ENCODE results near the gene B4GALNT3.

The B4GALNT3 gene

DNA sequence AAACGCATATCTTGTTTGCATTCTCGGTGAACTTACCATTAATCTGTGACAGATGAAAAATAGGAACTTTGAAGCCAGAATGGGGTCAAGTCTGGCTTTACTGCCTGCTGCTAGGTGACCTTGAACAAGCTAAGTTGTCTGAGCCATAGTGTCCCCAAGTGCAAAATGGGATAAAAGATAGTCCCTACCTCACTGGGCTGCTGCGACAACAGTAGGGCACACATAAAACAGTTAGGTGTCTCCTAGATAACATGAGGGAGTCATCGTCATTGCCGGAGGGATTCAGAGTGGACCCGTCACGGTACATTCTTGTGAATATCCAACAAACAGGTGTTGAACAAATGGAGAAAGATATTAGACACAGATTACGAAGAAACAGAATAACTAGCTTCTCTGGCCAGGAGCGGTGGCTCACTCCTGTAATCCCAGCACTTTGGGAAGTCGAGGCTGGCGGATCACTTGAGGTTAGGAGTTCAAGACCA is 132.3 kb downstream of the B4GALNT3 start:
- DNase-seq (ENCODE audit: low read depth, low spot score): no peak

DNA sequence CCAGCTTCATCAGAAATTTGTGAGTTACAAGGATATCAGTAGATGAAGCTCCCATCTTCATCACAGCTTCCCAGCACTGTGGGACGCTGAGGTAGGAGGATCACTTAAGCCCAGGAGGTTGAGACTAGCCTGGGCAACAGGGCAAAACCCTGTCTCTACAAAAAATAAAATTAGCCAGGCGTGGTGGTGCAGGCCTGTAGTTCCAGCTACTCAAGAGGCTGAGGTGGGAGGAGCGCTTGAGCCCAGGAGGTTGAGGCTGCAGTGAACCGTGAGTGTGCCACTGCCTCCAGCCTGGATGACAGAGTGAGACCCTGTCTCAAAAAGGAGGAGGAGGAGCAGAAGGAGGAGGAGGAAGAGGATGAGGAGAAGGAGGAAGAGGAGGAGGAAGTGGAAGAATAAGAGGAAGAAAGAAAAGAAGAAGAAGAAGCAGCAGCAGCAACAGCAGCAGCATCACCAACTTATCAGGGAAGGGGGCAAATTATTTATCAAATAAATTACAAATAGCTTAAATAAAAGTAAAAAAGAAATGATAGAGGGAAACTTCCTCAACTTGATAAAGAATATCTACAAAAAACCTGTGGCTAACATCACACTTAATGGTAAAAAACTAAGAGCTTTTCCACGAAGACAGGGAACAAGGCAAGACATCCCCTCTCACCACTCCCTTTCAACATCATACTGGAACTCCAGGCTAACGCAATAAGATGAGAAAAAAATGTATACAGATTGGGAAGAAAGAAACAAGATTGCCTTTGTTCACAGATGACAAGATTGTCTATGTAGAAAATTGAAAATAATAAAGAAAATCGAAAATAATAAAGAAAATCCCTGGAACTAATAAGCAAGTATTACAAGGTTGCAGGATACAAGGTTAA is 133.9 kb downstream of the B4GALNT3 start:
- DNase-seq (ENCODE audit: low read depth, low spot score): no peak

DNA sequence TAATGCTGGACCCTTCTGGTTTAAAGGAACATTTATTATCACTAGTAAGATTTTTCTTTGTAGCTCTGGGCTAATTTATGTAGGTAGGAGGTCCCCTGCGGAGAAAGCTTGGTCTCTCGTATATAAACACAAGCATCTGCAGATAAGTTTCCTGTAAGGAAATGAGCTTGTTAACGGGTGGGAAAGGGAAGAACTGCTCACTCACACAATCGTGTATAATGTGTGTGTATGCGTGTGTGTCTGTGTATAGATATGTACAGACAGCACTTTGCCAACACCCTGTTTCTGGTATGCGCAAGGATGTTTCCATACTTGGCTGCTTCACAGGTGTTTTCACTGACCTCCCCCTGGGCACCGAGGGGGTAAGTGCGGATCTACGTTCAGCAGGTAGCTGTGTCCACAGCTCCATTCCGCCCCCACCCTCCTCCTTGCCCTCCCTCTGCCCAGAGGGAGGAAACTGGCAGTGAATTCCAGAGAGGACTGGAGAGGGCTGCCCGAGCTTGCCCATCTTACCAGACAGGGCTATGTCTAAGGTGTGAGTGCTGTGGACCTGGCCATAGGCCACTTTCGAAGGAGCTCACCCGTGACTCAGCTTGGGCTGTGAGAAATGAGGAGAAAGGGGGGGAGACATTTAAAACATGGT is 138.3 kb downstream of the B4GALNT3 start:
- DNase-seq (ENCODE audit: low read depth, low spot score): no peak

DNA sequence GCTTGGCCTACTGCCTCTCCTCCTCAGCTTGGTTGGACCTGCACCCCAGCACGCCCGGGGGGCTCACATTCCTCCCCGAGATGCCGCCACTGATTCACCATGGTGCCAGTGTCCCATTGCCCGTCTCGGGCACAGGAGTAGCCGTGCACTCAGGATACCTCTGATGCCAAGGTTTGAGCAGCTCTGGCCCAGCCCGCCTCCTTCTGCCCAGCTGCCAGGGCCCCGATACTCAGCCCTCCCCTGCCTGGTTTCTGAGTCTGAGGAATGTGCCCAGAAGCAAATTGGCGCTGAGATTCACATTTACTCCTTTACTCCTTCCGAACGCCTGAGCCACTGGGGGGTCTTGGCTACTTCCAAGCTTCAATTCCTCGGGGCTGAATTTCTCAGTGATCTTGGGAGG is 140.0 kb downstream of the B4GALNT3 start:
- DNase-seq (ENCODE audit: low read depth, low spot score): no peak

DNA sequence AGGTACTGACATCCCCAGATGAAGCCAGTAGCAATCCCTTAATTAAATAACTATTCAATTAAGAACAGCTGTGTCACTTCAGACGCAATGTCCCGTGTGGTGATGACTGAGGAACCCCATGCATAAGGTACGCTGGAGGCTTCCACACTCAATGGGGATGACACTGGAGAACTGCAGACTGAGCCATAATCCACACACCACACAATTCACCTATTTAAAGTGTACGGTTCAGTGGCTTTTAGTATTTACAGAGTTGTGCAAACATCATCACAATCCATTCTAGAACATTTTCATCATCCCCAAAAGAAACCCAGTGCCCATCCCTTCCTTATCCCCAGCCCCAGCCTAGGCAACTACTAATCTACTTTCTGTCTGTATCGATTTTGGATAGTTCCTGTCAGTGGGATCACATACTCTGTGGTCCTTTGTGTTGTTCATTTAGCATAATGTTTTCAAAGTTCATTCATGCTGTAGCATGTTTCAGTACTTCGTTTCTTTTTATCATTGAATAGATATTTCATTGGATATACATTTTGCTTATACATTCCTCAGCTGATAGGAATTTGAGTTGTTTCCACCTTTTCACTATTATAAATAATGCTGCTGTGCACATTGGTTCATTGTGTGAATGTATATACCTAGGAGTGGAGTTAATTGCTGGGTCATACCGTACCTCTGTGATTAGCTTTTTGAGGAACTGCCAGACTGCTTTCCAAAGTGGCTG is 142.4 kb downstream of the B4GALNT3 start:
- no peak for DNase-seq (ENCODE audit: low read depth, low spot score)

DNA sequence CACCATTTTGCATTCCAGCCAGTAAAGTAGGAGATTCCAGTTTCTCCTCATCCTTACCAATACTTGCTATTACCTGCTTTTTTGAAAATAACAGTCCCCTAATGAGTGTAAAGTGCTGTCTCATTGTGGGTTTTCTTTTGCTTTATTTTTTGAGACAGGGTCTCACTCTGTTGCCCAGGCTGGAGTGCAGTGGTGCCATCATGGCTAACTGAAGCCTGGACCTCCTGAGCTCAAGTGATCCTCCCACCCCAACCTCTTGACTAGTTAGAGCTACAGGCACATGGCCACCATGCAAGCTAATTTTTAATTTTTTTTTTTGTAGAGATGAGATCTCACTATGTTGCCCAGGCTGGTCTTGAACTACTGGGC is 142.9 kb downstream of the B4GALNT3 start:
- DNase-seq (ENCODE audit: low read depth, low spot score): no peak

DNA sequence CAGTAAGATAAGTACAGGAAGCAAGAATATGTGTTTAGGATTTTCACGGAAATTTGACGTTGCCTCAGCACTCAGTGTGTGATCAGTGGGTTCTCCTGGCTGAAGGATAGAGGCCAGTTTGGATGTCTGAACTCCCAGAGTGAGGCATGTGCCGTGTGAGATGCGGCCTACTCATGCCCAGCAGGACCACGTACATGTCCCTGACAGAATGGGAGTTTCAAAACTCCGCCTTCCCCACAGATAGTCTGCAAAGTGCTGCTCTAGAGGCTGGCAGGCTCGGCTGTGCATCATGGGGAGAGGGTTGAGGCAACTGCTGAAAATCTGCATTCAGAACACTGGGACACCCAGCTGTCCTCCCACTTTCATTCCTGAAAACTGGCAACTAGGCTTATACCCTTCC is 145.2 kb downstream of the B4GALNT3 start:
- DNase-seq (ENCODE audit: low read depth, low spot score): no peak

DNA sequence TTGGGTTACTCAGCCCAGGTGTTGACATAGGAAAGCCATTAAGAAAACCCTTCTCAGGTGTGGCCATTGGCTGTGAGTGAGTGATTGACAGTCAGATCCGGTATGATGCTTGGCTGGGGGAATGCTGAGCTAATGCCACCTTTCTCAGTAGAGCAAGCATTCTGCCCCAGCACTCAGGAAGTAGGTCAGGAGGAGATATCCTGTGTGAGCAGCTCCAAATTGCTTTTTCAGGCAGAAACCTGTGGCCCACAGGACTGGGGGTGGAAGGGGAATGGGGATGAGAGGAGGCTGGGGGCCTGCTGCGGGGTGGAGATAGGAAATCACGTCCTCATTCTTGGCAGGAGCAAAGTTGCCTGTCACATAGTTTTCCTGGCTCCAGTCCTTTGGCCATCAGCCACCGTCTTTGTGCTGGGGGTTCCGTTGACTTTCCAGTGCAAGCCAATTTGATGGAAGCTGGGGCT is 147.8 kb downstream of the B4GALNT3 start:
- DNase-seq (ENCODE audit: low read depth, low spot score): no peak

DNA sequence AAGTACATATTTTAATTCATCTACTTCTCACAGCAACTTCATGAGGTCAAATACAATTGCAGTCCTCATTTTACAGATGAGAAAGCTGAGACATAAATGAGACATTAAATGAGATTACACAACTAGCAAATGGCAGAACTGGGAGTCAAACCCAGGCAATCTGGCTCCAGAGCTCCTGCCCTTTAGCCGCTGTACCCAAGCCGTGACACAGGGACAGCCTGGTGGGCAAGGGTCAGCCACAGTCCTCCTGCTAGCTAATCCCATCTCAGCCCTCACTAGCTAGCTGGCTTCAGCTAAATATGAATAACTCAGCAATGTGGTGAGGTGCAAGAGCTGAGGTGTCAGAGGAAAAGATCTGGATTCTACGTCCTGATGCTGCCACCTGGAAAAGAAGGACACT is 148.7 kb downstream of the B4GALNT3 start:
- DNase-seq (ENCODE audit: low read depth, low spot score): no peak

DNA sequence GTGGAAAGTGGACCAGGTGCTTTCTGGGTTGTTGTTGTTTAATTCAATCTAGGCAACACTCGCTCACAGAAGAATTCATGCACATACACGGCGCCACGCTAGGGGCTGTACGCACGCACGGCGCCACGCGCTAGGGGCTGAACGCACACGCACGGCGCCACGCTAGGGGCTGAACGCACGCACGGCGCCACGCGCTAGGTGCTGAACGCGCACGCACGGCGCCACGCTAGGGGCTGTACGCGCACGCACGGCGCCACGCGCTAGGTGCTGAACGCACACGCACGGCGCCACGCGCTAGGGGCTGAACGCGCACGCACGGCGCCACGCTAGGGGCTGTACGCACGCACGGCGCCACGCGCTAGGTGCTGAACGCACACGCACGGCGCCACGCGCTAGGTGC is 149.2 kb downstream of the B4GALNT3 start:
- DNase-seq (ENCODE audit: low read depth, low spot score): no peak

DNA sequence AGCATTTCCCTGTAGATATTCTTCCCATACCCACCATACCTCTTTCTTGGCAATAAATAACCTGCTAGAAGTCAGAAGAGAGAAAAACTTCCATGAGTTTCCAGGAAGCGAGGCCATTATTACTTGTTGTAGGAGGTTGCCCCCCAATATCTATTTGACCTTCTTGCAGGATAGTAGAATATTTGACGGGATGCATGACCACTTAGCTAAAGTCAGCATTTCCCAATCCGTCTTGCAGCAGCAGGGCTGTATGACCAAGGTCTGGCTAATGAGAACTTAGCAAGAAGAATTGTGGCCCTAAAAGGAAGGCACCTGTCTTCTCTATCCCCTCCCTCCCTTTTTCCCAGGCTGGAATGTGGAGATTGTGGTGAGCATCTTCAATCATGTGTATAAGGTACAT is 152.0 kb downstream of the B4GALNT3 start:
- DNase-seq (ENCODE audit: low read depth, low spot score): no peak

DNA sequence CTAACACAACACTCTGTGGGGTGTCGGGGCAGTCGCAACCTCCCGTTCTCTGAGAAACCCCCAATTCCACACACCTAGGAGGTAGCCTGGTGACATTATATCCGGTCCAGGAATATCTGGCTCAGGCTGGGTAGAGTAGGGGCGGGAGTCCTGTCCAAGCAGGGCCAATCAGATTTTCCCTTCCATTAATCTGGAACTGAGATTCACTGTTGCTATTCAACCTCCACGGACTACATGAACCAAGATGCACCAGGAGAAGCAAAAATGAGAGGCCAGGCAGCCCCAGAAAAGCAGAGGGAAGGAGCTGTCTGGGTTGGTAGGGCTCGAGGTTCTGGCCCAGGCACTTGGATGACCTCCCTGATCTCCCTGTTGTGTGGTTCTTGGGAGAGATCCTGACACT is 152.6 kb downstream of the B4GALNT3 start:
- DNase-seq (ENCODE audit: low read depth, low spot score): no peak

DNA sequence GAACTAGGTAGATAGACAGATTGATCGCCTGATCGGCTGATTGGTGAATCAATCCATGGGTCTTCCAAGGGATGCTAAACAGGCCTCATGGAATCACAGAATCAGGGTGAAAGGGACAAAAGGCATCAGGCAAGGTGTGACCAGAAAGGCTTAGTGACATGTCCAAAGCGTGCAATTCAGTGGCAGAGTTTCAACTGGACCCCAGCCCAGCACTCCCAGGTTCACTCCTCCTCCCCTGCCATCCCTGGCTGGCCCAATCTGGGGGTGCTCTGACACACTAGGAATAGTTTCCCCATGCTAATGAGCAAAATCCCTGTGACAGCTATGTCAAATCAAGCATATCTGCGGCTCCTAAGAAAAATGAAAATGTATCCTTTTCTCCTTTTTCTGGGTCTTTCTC is 153.1 kb downstream of the B4GALNT3 start:
- DNase-seq (ENCODE audit: low read depth, low spot score): no peak

Measured in smooth muscle cell of the brain vasculature (primary cell).